DMS153 (cell line): ENCODE data around the gene LST1.
"Not testable (repeated sequence)": the region's sequence is repeated elsewhere in the genome, so short reads cannot be mapped to it uniquely, and the experiment has no call there.

Experiments used
- DNase-seq: peaks from one replicate; lab custom pipeline; 2025; lab: John Stamatoyannopoulos, UW

LST1 gene

GRCh38 chr6:31586008-31586407, at the start of gene LST1:
LST1 (plus strand) TSS chr6:31586277; CDS start chr6:31587300, 1,023 bp downstream.
- no peak for DNase-seq

- no peak for DNase-seq
Observed at GRCh38 chr6:31538805-31539400, 47.2 kb upstream of the LST1 start.

GRCh38 chr6:31540640-31541039, 45.4 kb upstream of the LST1 start:
- DNase-seq, result no peak

- no peak for DNase-seq
Observed at GRCh38 chr6:31541059-31541657, 44.9 kb upstream of the LST1 start.

DNA sequence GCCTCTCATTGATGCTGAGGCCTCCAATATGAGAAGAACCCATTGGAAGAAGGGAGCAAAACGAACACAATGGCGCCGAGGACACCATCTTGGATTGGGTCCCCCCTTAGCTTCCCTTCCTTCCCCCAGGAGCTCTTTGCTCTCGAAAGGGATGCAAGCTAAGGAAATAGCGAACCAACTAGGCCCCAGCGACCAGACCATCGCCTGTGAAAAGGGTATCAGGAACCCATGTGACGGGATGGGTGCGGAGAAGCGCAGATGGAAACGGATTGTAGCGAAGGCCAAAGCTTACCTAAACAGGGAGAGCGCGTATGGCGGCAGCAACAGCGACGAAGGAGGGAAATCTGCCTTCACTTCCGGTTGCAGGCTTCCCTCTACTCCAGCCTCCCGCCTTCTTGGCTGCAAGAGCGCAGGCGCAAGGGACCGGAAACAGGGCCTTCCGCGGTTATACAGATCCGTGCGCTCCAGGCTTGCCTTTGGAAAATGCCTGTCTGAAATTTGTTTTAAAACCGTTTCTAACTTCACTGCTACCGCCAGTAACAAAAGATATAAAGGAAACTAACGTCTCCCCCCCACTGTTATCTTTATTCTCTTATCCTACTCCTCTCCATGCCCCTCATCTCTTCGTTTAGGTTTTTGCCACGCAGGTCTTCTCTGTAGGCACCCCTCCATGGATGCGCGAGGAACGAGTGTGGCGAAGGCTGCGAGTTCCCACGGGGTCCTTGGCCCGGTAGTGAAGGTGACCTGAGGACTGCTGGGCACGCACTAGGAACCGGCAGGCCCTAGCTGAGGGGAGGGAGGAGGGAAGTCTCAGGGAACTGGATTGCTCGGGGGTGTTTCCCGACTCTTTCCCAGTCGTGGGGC, 44.2 kb upstream of the LST1 start, which contains the start of gene DDX39B:
Gene DDX39B (minus strand): TSS at position 346 of the 864 bp plus-strand sequence. CDS start 1,471 bp downstream, outside the sequence.
- DNase-seq, result peak; percentile 97

DNA sequence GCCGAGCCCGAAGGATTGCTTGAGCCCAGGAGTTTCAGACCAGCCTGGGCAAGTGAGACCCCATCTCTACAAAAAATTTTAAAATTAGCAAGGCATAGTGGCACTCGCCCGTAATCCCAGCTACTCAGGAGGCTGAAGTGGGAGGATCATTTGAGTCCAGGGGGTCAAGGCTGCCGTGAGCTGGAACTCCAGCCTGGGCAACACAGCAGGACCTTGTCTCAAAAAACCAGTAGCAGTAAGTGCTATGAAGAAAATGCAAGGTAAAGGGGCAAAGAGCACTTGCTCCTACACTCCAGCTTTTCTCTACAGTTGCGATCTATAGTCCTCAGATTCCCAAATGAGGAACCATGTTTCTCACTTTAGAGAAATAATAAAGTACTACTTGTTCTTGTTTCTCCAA, 42.4 kb upstream of the LST1 start:
- no peak for DNase-seq

DNA sequence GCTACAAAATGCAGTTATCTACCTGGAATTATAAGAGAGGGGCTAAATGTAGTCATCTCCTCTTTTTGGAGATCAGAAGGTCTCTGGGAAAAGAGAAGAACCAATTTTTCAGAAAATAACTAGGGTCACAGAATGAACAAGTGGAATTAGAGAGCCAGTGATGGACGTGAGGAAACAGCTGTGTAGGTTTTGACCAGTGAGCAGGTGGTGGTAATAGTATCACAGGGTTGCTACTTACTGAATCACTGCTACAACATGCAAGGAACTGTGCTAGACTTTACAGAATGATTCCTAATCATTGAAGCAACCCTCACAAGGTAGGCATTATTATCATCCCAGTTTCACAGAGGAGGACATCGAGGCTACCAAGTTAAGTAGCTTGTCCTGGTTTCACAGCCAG, 41.4 kb upstream of the LST1 start:
- no peak for DNase-seq

GRCh38 chr6:31545291-31545690, 40.8 kb upstream of the LST1 start:
- no peak for DNase-seq

DNA sequence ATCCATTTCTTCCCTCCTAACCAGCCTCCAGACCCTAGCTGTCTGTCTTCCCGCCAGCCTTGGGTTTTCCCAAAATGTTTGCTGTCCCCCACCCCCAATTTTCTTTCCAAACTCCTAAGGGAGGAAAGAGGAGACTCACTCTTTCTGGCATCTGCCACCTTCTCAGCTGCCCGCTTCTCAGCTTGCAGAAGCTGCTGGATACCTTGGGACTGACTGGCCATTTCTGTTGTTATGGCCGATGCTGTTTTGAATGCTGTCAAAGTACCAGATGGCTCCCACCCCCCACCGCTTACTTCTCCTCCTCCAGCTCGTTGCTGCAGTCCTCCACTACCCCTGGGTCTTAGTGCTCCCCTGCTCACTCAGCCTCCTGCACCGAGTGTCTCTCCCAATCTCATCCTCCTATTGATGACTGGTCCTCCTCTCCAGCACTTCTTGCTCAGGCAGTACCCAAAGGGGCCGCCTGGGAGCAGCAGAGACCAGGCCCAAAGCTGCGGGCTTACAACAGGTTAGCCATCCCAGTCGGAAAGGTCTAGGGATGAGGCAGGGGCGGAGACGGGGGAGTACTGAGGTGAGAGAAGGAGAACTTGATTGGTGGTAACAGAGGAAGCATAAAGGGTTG, 39.6 kb upstream of the LST1 start, which contains the start of gene ATP6V1G2:
Gene ATP6V1G2 (minus strand): TSS at position 270 of the 619 bp plus-strand sequence. CDS start 49 bp downstream, at position 221.
- DNase-seq, result peak; percentile 95

DNA sequence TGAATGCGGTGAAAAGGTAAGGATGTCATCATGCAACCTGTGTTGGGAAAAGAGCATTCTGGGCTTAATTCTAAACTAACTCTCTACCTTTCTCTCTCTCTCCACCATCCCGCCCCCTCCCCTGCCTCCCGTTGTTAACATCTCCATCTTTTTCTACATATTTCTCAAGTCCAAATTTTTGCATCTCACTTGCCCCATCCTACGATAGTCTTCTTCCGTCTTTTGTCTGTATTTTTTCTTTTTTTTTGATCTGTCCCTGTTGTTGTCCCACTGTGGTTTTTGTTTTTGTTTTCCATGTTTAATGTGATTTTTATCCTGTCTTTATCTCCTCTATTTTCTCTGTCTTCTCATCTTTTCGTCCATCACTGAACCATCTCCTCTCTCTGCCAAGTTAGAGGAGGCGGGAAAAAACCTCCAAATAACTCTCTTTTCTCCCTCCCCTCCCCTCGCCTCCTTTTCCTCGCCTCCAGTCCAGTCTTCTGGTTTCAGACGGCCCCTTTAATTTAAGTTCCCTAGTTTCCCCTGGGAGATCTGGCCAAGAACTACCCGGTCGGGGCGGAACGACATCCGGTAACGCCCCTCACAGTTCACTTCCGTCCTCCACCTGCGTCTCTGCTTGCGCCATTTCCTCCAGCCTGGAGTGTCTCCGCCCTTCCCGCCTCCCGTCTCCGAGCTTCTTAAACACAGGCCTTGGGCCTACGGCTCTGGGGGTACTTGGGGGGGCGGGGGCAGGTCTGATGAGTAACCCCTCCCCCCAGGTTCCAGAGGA, 38.9 kb upstream of the LST1 start, which contains the start of gene NFKBIL1:
Gene NFKBIL1 (plus strand): TSS at position 651 of the 769 bp plus-strand sequence. CDS start 87 bp downstream, at position 738.
- DNase-seq, result peak; percentile 92

DNA sequence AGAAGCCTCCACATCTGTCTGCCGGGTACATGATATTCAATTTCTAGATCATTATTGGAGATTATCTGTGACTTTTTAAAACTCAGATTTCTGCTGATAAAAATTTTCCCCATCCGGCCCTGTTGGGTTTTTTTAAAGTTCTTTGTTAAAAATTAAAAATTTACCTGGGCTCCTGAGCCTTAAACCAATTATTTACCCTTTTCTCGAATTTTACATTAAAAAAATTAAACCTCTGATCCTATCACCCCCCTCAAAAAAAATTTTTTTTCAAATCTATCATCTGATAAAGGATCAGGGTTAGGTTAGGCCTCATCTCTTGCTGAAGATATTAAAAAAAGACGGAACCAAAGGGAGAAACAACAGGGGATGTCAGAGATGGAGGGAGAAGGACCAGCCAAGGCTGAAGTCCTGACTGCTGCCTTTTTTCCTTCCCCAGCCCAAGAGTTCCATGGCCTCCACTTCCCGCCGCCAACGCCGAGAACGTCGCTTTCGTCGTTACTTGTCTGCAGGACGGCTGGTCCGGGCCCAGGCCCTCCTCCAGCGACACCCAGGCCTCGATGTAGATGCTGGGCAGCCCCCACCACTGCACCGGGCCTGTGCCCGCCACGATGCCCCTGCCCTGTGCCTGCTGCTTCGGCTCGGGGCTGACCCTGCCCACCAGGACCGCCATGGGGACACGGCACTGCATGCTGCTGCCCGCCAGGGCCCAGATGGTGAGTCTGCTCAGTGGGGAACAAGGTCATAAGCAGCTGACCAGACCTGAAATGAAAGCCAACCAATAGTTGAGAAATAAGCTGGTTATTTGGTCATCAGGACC, 38.1 kb upstream of the LST1 start:
- DNase-seq, result no peak

DNA sequence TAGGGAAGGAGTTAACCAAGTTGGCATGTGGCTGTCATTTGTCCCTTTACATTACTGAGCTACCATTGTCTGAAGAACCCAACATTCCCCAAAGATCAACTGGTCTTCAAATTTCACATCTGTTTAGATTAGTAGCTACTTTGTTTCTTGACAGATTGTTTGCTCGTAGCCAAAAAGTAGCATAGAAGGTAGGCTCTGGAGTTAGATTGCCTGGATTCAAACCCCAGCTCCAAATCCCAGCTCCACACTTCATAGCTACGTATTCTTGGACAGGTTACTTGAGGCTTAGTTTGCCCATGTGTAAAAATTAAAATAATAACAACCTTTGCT, 37.6 kb upstream of the LST1 start:
- DNase-seq, result no peak

- not testable (repeated sequence) for DNase-seq
Observed at GRCh38 chr6:31551371-31551770, 34.7 kb upstream of the LST1 start.

DNA sequence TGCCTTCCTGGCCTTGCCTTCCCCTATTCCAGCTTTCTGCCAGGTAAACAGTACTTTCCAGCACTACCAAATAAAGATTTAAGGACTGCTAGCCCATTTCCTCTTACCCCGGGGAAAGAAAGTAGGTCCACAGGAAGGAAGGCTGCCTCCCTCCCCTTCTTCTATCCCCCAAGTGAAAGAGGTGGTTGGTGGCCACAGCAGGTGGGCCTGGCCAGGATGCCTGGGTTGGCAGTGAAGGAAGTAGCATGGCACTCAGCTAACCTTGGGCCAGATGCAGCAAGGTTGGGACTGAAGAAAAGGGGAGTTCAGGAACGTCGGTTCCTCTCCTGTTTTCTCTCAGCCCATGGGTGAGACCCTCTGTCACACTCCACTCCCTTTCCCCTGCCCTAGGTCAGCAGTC, 29.8 kb upstream of the LST1 start:
- no peak for DNase-seq

DNA sequence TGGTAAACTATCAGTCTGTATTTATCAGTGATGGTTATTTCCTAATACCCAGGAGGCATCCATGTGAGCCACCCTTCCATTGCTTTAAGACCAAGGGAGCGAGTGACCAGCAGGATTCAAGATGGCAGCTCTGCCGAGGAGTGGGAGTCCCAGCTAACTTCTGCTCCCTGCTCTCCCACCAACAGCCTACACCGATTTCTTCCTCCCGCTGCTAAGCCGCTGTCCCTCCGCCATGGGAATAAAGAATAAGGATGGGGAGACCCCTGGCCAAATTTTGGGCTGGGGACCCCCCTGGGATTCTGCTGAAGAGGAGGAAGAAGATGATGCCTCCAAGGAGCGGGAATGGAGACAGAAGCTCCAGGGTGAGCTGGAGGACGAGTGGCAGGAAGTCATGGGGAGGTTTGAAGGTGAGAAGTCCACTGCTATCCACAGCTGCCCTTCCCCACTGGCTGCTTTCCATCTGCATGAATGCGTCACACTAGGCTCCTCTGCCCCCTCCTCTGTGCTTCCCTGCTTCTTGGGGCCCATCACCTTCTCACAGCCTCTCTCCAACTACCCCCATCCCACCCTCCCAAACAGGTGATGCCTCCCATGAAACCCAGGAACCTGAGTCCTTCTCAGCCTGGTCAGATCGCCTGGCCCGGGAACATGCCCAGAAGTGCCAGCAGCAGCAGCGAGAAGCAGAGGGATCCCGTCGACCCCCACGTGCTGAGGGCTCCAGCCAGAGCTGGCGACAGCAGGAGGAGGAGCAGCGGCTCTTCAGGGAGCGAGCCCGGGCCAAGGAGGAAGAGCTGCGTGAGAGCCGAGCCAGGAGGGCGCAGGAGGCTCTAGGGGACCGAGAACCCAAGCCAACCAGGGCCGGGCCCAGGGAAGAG, 28.4 kb upstream of the LST1 start:
- no peak for DNase-seq

DNA sequence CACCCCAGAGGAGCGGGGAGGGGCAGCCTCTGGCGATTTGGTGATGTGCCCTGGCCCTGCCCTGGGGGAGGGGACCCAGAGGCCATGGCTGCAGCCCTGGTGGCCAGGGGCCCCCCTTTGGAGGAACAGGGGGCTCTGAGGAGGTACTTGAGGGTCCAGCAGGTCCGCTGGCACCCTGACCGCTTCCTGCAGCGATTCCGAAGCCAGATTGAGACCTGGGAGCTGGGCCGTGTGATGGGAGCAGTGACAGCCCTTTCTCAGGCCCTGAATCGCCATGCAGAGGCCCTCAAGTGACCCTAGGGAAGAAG, 27.8 kb upstream of the LST1 start:
- no peak for DNase-seq

GRCh38 chr6:31558631-31559500, 27.2 kb upstream of the LST1 start:
- no peak for DNase-seq

GRCh38 chr6:31559606-31559957, 26.5 kb upstream of the LST1 start:
- no peak for DNase-seq
